Measurements from ENCODE around the gene CATSPERZ.

CATSPERZ gene

GRCh38 chr11:64263021-64263946 lies 36.9 kb upstream of the CATSPERZ start:
- no peak for DNase-seq

GRCh38 chr11:64263947-64264317 lies 36.2 kb upstream of the CATSPERZ start:
- DNase-seq = no peak

DNA sequence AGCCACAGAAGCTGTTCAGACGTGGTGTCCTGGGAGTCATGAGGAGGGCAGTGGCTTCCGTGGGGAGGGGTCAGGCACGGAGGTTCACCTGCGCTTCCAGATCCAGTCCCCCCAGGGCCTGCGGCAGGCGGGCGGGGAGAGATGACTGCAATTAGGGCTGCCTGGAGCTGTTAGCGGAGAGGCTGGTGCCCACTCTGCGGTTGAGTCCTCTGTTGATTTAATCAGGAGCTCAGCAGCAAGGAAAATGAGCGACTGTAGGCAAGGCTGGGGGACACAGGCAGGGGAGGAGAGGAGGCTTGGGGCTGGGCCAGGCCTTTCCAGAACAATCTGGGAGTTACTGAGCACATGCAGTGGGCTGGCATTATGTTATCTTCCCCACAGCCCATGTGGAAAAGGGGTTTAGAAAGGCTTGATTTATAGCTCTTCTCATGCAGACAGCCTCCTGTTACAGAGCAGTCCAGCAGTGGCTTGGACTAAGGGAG lies 35.7 kb upstream of the CATSPERZ start:
- DNase-seq = no peak

- no peak for DNase-seq
Observed at GRCh38 chr11:64265176-64266160, 34.7 kb upstream of the CATSPERZ start.

DNA sequence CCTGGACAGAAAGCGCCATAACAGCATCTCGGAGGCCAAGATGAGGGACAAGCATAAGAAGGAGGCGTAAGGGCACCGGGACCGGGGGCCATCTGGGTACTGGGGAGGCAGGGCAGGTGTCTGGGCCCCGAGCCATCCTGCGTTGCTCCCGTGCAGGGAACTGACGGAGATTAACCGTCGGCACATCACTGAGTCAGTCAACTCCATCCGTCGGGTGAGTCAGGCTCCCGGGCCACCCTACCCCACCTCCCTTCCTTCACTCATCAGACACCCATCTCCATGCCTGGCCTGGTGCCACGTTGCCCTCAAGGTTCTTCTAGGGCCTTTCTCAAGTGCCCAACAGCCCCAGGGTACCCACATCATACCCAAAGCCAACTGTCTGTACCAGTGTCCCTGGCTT lies 33.8 kb upstream of the CATSPERZ start:
- DNase-seq = no peak

- no peak for DNase-seq
Observed at GRCh38 chr11:64267207-64267945, 32.8 kb upstream of the CATSPERZ start.

- peak in 5 of 56 donors; percentile 21 to 44 (median 40) for DNase-seq
Observed at GRCh38 chr11:64268025-64268892, 31.9 kb upstream of the CATSPERZ start.

DNA sequence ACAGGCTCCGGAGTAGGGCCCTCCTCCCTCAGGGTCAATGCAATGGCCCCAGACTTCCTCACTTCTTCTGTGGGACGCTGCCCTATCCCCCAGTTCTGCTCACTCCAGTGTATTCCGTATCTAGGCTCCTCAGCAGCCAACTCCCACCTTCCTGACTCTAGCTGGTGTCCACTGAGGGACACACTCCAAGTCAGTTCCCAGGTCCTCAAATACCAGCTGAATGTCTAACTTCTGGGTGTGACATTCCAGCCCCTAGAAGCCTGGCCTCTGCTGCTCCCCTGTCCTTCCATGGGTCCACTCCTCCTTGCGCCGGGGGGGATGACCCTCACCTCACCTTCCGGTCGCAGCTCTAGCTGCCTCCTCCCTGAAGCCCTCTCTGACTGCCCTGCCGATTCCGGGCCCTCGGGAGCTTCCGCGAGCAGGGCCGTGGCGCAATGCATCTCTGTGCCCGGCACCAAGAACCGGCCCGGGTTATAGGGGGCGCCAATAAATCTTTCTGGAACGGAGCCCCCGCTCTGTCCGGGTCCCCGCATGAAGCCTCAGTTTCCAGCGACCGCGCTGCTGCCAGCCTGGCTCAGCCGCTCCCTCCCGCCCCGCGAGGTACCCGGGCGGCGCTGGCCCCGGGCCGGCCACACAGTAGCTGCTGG lies 31.1 kb upstream of the CATSPERZ start:
- peak in 11 of 56 donors; percentile 53 to 85 (median 71) for DNase-seq

GRCh38 chr11:64269540-64270220 lies 30.5 kb upstream of the CATSPERZ start:
- peak; percentile 75 to 100 (median 98) for DNase-seq

DNA sequence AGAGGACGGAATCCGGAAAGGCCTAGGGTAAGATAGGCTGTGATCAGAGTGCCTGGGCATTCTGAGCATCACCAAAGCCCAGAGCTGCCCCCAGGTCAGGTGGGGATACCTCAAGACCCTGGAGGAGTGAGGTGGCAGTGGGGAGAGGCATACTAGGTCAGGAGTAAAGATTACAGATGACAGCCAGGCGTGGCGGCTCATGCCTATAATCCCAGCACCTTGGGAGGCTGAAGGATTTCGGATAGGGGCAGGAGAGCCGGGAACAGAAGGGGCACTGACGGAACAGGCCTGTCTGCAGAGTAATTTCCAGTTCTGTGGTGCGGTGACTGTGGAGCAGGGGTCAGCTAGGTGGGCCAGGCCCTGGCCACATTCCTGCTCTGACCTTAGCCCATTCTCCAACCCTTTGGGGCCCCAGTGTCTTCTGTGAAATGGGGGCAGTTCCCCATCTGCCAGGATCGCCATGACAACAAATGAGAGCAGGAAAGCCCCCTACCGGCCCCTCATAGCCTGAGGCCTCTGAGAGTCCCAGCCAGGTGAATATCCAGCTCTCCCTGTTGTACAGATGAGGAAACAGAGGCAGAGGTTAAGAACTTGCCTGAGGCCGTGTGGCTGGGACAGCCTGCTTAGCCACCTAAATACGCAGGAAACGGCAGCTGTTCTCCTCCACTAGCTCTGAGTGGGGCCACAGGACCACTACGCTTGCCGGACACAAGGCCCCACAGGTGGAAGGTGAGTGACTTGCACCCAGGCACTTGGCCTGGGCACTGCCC lies 24.9 kb upstream of the CATSPERZ start:
- DNase-seq = no peak

DNA sequence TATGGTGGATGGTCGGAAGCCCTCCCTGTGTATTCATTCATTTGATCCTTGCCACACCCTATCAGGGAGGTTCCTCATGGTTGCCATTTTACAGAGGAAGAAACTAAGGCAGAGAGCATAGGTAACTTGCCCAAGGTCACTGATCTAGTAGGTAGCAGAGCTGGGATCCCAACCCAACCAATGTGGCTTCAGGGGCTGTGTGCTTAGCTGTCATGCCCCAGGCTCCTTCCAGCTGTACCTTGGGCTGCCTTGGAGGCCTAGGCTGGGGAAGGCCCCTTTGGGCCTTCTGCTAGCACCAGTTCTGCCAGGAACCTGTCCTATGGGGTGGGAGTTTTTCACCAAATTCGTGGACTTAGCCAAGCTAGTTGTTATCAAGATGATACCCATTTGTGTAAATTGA lies 24.3 kb upstream of the CATSPERZ start:
- DNase-seq = no peak

DNA sequence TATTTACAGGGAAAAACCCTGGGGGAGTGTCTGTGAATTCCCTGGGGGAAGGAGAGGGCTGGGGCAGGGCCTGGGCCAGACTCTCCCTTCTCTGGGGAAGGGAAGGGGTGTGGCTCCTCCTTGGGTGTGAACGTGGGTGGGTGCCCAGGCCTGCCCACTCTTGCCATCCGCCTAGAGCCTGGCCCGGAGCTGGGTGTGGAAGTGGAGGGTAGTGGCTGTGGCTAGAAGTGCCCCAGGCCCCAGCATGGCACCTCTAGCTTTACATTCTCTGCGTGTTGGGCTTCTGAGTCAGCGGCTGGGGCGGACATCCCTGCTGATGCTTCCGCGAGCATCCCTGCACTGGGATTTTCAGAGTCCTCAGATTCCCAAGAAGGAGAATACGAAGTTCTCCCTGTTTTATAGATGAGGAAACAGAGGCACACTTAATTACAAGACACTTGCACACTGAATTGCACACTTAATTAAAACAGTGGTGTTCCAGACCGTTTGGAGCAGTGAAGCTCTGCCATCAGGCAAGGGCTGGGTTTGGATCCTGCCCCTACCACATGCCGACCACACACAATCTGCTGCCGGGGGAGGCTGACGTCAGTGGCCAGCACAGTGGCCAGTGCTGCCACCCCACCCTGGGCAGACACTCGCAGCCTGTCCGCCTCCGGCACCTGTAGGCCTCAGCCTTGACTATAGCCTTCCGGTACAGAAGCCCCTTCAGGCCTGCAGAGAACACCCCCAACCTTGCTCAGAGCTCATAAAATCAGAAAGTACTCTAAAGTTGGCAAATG lies 23.3 kb upstream of the CATSPERZ start:
- DNase-seq = no peak

DNA sequence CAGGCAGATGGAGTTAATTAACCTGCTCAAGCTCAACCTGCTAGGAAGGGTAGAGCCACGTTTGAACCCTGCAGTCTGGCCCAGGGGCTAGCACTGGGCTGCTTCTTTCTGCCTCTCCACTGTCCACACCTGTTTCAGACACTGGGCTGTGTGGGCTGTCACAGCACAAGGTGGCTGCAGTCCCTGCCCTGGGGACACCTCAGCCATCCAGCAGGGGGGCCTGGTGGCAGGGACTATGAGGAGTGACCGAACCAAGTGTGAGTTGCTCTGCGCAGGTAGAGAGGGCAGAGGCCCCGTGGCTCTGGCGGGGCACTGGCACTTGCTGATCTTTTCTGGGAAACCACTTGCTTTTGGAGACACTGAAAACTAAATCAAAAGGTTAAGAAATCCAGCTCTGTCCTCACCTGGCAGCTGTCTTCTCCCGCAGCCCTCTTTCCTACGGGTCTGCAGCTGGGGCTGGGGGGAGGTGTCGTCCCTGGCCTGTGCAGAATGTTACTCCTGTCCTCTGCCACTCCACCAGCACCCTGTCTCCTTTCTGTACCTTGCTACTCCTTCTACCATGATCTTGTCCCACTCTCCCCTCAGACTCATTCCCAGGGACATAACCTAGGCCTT lies 21.5 kb upstream of the CATSPERZ start:
- DNase-seq = no peak

- DNase-seq = no peak
Observed at GRCh38 chr11:64281957-64282770, 18.0 kb upstream of the CATSPERZ start.

DNA sequence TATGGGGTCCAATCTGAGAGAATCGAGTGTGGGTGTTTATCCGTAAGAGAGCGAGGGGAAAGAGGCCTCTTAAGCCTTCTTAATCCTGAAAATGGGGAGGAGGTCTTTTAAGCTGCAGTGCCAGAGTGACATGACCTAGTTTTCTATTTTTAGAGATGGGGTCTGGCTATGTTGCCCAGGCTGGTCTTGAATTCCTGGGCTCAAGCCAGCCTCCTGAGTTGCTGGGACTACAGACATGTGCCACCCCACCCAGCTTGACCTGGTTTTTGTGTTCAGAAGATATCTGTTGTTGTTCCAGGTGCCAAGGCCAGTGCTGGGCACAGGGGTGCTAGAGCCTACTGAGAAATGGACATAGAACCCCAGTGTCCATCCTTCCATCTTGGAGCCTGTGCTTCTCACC lies 17.1 kb upstream of the CATSPERZ start:
- DNase-seq = no peak
